Measurements from ENCODE around the gene TIMM8B.

TIMM8B gene

DNA sequence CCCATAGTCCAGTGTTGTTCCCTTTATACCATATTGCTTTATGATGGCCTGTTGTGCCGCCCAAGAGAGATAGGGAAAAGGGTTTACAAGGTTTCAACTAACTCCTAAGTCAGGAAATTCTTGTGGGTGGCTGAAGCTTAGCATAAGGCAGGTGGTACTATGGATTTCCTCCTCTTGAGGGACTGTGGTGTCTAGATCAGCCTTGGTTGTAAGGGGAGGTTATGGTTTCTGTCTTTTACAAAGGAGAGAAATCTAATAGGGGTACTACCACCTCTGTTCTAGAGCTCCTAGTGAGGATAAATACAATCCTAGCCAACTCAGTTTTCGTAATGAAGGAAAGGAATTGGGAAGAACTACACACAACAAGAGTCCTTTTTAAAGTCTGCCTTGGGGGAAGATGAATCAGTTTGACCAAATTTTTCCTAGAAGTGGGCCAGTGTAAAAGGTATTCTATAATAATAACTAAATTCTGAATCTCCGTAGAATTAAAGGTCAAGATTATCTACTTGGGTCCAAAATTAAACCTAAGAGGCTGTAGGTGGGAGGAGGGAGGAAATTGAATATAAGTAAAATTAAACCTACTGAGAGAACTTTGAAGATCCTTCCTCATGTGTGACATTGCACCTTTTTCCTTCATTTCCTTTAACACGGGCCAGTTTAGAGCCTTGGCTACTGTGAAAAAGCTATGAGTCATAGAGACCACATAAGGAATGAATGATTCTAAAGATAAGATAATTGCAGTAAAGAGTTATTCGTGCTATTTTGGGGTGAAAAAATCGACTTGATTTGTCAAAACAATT is 44.2 kb downstream of the TIMM8B start:
- Histone ChIP-seq H3K4me1 (ENCODE audit: control insufficient read depth, insufficient read depth, low read length) (no peaks in the 10 kb centered on the region), H3K36me3 (ENCODE audit: control insufficient read depth in 2 of 2, insufficient read depth in 1 of 2, low read length in 2 of 2) (peaks cover 10 to 79% of the 10 kb centered on the region in 2 experiments), H3K9me3 (ENCODE audit: control insufficient read depth, insufficient read depth, low read depth, low read length) (no peaks in the 10 kb centered on the region), H3K27ac (ENCODE audit: extremely low read depth, low read depth, low read length) (no peak overlapping the region), H3K4me3 (ENCODE audit: low read depth, low read length) (no peak overlapping the region)
- TF ChIP-seq, protein P1, sequence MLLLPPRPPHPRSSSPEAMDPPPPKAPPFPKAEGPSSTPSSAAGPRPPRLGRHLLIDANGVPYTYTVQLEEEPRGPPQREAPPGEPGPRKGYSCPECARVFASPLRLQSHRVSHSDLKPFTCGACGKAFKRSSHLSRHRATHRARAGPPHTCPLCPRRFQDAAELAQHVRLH (tag by site-specific recombination; IDR thresholded peaks at IDR 0.05) = no peak
- TF ChIP-seq ZNF211 (tag by site-specific recombination; IDR thresholded peaks at IDR 0.05; ENCODE audit: low read depth) (no peak), ZNF473 (tag by site-specific recombination; IDR thresholded peaks at IDR 0.05) (no peak), ZBTB10 (tag by site-specific recombination; IDR thresholded peaks at IDR 0.05) (no peak), ZNF350 (tag by site-specific recombination; IDR thresholded peaks at IDR 0.05) (no peak), ZNF133 (tag by site-specific recombination; IDR thresholded peaks at IDR 0.05) (no peak), ZNF654 (tag by site-specific recombination; IDR thresholded peaks at IDR 0.05; ENCODE audit: low read depth) (no peak)
- POLR2A ChIA-PET = interaction anchor here (1.1 kb wide), 1 partner anchor 10 kb away, joined by 3 read pairs; no protein-coding TSS in a partner anchor
- CTCF ChIA-PET = interaction anchor here (1.3 to 1.6 kb wide), 2 partner anchors 61 to 108 kb away, joined by 3 to 7 read pairs; no protein-coding TSS in a partner anchor

- Histone ChIP-seq H3K9me3 (ENCODE audit: control insufficient read depth, insufficient read depth, low read depth, low read length) (no peaks in the 10 kb centered on the region), H3K4me1 (ENCODE audit: control insufficient read depth, insufficient read depth, low read length) (no peaks in the 10 kb centered on the region), H3K36me3 (ENCODE audit: control insufficient read depth in 2 of 2, insufficient read depth in 1 of 2, low read length in 2 of 2) (peaks cover 20 to 76% of the 10 kb centered on the region in 2 experiments), H3K4me3 (ENCODE audit: low read depth, low read length) (no peak overlapping the region), H3K27ac (ENCODE audit: extremely low read depth, low read depth, low read length) (no peak overlapping the region)
- ChIA-PET POLR2A (no interaction called here), CTCF (no interaction called here)
- no peak for TF ChIP-seq ZBTB21 (tag by site-specific recombination; IDR thresholded peaks at IDR 0.05)
- TF ChIP-seq ZNF202 (tag by site-specific recombination; IDR thresholded peaks at IDR 0.05; ENCODE audit: borderline replicate concordance) = no peak
- TF ChIP-seq ZNF626 (tag by site-specific recombination; IDR thresholded peaks at IDR 0.05) = no peak
- no peak for TF ChIP-seq BCL11B (tag by site-specific recombination; IDR thresholded peaks at IDR 0.05; ENCODE audit: low read depth)
- TF ChIP-seq, protein P2, sequence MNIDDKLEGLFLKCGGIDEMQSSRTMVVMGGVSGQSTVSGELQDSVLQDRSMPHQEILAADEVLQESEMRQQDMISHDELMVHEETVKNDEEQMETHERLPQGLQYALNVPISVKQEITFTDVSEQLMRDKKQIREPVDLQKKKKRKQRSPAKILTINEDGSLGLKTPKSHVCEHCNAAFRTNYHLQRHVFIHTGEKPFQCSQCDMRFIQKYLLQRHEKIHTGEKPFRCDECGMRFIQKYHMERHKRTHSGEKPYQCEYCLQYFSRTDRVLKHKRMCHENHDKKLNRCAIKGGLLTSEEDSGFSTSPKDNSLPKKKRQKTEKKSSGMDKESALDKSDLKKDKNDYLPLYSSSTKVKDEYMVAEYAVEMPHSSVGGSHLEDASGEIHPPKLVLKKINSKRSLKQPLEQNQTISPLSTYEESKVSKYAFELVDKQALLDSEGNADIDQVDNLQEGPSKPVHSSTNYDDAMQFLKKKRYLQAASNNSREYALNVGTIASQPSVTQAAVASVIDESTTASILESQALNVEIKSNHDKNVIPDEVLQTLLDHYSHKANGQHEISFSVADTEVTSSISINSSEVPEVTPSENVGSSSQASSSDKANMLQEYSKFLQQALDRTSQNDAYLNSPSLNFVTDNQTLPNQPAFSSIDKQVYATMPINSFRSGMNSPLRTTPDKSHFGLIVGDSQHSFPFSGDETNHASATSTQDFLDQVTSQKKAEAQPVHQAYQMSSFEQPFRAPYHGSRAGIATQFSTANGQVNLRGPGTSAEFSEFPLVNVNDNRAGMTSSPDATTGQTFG (tag by site-specific recombination; IDR thresholded peaks at IDR 0.05; ENCODE audit: borderline replicate concordance) = no peak
- no peak for TF ChIP-seq HOXA7 (CRISPR knock-in tag; IDR thresholded peaks at IDR 0.05; ENCODE audit: borderline replicate concordance)
- TF ChIP-seq ZNF302 (tag by site-specific recombination; IDR thresholded peaks at IDR 0.05; ENCODE audit: low read depth) = no peak
- TF ChIP-seq, protein P3, sequence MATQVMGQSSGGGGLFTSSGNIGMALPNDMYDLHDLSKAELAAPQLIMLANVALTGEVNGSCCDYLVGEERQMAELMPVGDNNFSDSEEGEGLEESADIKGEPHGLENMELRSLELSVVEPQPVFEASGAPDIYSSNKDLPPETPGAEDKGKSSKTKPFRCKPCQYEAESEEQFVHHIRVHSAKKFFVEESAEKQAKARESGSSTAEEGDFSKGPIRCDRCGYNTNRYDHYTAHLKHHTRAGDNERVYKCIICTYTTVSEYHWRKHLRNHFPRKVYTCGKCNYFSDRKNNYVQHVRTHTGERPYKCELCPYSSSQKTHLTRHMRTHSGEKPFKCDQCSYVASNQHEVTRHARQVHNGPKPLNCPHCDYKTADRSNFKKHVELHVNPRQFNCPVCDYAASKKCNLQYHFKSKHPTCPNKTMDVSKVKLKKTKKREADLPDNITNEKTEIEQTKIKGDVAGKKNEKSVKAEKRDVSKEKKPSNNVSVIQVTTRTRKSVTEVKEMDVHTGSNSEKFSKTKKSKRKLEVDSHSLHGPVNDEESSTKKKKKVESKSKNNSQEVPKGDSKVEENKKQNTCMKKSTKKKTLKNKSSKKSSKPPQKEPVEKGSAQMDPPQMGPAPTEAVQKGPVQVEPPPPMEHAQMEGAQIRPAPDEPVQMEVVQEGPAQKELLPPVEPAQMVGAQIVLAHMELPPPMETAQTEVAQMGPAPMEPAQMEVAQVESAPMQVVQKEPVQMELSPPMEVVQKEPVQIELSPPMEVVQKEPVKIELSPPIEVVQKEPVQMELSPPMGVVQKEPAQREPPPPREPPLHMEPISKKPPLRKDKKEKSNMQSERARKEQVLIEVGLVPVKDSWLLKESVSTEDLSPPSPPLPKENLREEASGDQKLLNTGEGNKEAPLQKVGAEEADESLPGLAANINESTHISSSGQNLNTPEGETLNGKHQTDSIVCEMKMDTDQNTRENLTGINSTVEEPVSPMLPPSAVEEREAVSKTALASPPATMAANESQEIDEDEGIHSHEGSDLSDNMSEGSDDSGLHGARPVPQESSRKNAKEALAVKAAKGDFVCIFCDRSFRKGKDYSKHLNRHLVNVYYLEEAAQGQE (tag by site-specific recombination; IDR thresholded peaks at IDR 0.05) = no peak
- TF ChIP-seq SETDB1 (IDR thresholded peaks at IDR 0.05; ENCODE audit: insufficient read length, low read length) = no peak
- TF ChIP-seq ZNF211 (tag by site-specific recombination; IDR thresholded peaks at IDR 0.05; ENCODE audit: low read depth) = no peak
- no peak for TF ChIP-seq ZNF501 (tag by site-specific recombination; IDR thresholded peaks at IDR 0.05)
- no peak for TF ChIP-seq SP2 (tag by site-specific recombination; IDR thresholded peaks at IDR 0.05)
- TF ChIP-seq, protein P4, sequence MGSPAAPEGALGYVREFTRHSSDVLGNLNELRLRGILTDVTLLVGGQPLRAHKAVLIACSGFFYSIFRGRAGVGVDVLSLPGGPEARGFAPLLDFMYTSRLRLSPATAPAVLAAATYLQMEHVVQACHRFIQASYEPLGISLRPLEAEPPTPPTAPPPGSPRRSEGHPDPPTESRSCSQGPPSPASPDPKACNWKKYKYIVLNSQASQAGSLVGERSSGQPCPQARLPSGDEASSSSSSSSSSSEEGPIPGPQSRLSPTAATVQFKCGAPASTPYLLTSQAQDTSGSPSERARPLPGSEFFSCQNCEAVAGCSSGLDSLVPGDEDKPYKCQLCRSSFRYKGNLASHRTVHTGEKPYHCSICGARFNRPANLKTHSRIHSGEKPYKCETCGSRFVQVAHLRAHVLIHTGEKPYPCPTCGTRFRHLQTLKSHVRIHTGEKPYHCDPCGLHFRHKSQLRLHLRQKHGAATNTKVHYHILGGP (tag by site-specific recombination; IDR thresholded peaks at IDR 0.05) = no peak
- TF ChIP-seq ZFP69B (tag by site-specific recombination; IDR thresholded peaks at IDR 0.05) = no peak
- no peak for TF ChIP-seq SP7 (tag by site-specific recombination; IDR thresholded peaks at IDR 0.05)
- no peak for TF ChIP-seq ZNF624 (tag by site-specific recombination; IDR thresholded peaks at IDR 0.05)
- no peak for TF ChIP-seq SALL2 (tag by site-specific recombination; IDR thresholded peaks at IDR 0.05; ENCODE audit: borderline replicate concordance)
Measured at GRCh38 chr11:112037527-112037926, 49.0 kb downstream of the TIMM8B start.

Data from HEK293 (cell line).